Glomerular endothelial cell (primary cell): ENCODE data around the gene PTGDR. TPM values are rescaled to one million over a fixed set of nuclear protein-coding genes. Genes with fewer than 3 reads are reported as not detected.

Experiments
- DNase-seq: peaks from one replicate; pipeline ENCODE4 v3.0.0-alpha.2; 2011; ENCODE audit warnings: low read depth, low spot score; ENCODE audit errors: extremely low read depth
- total RNA-seq: library from RNA; depleted of rRNA; stranded (reverse); fragments of >200 nt; gene quantifications from 2 replicates; pipeline ENCODE4 v1.2.3, GENCODE V29; 2015

Gene PTGDR, protein sequence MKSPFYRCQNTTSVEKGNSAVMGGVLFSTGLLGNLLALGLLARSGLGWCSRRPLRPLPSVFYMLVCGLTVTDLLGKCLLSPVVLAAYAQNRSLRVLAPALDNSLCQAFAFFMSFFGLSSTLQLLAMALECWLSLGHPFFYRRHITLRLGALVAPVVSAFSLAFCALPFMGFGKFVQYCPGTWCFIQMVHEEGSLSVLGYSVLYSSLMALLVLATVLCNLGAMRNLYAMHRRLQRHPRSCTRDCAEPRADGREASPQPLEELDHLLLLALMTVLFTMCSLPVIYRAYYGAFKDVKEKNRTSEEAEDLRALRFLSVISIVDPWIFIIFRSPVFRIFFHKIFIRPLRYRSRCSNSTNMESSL
- total RNA-seq, result 1.4 TPM in 1 of 2 replicates, not detected in the other

DNA sequence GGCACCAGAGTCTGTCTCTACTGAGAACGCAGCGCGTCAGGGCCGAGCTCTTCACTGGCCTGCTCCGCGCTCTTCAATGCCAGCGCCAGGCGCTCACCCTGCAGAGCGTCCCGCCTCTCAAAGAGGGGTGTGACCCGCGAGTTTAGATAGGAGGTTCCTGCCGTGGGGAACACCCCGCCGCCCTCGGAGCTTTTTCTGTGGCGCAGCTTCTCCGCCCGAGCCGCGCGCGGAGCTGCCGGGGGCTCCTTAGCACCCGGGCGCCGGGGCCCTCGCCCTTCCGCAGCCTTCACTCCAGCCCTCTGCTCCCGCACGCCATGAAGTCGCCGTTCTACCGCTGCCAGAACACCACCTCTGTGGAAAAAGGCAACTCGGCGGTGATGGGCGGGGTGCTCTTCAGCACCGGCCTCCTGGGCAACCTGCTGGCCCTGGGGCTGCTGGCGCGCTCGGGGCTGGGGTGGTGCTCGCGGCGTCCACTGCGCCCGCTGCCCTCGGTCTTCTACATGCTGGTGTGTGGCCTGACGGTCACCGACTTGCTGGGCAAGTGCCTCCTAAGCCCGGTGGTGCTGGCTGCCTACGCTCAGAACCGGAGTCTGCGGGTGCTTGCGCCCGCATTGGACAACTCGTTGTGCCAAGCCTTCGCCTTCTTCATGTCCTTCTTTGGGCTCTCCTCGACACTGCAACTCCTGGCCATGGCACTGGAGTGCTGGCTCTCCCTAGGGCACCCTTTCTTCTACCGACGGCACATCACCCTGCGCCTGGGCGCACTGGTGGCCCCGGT, at the start of gene PTGDR:
PTGDR (plus strand) TSS at position 198 of the 778 bp plus-strand sequence; CDS start at position 315, 117 bp downstream.
- DNase-seq, result no peak

DNA sequence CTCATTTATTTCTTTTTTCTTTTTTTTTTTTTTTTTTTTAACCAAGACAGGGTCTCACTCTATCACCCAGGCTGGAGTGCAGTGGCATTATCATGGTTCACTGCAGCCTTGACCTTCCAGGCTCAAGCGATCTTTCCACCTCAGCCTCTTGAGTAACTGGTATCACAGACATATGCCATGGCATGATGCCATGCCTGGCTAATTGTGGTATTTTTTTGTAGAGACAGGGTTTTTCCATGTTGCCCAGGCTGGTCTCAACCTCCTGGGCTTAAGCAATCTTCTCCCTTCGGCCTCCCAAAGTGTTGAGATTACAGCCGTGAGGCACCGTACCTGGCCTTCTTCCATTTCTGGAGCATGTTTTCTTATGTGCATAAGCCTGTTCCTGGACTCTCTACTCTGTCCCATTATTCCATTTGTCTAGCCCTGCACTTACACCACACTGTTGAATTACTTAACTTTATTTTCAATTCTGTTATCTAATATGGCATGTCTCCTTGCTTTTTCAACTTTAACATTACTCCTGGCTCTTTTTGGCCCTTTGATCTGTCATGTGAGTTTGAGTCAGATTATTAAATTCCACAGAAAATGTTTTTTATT, 47.9 kb upstream of the PTGDR start:
- DNase-seq, result no peak

DNA sequence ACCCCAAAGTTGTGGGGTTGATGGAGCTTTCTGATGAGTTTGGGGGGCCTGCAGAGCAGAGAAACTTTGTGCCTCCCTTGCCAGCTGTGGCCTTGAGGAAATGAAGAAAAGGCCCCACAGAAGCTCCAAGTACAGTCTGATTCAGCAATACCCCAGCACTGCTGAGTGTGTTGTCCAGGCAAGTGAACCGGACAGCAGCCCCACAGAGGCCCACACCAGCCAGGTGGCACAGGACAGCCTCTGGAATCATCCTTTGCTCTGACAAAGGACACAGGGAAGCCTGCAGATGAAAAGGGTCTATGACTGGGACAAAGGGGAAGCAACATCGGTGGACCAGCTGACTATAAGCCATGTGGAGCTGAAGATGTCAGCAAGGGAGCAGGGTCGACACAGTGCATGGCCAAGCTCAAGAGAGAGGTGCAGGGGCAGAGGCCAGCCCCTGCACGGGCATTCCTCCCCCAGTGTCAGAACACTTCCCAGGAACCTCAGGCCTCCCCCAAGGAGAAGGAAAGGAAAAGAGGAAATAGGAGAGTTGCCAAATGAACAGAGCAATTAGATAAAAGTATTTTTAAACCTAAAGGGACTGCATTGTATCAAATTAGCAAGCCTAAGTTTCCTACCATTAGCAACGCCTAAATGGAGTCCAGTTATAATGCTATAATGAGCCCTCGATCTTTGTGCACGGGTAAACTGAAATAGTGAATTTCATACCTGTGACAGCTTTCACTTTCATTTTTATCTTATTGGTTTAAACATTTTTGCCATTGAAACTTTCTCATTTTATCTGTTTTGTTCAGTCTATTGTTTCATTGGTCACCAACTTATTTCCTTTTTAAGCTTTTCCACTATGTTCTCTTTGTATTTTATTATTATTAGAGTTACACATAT, 46.3 kb upstream of the PTGDR start:
- no peak for DNase-seq

DNA sequence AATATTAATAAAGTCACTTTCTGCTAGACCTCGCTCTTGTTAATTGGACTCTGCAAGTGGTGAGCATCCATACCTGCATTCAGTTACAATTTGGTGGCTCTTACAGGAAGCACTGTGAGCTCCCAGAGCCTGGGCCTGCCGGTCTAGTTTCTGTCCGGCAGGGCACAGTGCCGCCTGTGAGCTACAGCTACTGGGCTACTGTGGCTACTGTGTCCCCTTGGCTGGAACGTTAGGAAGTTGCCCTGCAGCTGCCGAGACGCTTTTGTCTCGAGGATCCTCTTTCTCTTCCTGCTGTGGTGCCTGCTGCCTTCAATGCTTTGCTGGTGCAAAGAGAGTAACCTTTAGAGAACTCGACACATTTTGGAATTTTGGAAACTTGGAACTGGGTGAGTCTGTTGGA, 44.6 kb upstream of the PTGDR start:
- no peak for DNase-seq

DNA sequence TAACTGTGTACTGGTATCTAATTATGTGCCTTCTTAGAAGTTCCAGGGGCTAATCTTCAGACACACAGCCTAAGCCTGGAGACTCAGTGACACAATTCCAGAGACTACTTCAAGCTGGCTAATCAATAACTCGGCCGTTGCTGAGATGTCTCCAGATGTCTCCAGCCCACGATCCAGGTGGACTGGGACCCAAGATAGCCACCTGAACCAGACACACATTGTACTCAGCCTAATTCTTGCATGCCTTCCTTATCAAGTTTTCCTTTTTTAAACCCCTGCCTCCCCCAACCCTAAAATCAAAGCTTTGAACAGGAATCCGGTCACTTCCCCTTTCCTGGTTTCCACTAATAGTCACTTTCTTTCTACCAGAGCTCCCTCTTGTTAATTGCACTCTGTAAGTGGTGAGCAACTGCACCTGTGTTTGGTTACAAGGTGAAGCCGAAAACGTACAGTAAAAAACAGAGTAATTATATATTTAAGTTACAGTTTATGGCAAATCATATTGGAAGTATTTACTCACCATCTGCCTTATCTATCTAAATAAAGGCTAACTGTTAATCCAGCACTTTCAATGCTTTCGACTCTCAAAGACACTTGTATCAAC, 39.8 kb upstream of the PTGDR start:
- no peak for DNase-seq

DNA sequence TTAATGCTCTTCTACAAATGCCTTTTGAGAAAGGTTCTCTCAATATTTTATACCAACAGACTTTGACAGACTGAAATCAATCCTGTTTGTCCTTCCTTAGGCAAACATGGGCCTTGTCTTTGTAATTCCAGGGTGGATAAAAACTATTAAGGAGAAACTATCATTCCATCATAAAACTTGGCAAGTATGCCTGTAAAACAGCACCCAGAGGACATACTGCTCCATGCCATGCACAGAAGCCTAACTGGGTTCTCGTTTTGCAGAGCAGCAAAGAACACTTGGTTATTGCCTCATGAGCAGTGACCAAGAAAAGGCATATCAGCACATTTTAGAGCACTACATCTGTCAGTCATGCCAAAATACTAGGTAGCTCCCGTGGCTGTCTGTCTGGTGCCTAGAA, 33.8 kb upstream of the PTGDR start:
- DNase-seq, result no peak

DNA sequence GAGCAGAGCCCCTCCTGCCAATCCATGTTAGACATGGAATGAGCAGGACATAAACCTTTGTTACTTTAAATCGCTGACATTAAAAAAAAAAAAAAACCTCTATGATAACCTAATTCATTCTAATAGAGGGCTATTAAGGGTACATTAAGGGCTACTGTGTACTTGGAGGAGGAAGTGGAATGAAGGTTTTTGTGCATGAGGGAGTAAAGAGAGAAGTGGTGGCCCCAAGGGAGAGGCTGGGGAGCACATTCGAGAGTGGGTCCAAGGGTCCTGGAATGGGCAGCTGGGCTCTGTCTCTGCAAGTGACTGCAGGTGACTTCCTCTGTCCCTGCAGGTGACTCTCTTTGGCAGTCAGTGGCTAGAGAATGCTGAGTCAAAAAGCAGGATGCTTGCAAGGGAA, 32.1 kb upstream of the PTGDR start:
- no peak for DNase-seq

DNA sequence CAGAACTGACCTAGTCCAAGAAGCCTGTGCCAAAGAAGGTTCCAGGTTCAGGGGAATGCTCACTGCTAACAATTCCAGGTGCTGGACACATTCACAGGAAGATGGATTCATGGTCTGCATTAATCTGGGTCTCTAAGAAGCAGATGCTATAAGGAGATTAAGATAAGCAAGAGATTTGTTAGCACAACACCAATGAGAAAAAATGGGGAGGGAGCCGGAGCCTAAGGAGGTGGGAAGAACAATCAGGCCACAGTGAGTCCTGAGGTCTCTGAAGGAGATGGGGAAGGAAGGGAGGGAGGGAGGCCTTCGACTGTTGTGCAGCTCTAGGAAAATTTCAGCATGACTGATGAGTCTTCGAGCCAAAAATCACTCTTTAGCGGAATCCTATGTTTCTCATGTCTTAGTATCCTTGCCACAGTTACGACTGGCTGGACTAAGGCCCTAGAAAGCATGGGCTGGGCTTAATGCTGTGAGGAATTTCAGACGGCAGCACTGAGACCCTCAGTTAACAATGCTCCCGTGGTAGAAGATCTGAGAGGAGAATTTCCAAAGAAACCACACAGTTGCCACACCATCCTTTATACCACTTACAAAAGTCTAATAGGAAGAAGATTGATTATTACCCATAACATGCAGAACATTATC, 31.5 kb upstream of the PTGDR start:
- DNase-seq, result no peak

DNA sequence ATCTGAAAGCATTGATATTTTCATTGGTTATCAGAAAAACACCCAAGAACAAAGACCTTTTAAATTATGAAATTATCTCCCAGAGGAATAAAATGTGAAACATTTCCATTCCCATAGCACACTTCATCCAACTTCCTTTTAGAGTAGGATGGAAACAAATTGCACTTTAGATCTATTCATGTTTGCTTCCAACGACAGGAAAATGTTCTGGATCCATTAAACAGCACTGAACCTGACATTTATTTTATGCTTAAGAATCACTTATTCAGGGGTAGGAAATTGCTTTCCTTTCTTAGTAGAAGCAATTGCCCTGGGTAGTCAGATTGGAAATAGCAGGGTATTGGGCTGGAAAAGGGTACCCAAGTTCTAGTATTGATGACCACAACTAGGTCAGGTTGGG, 28.8 kb upstream of the PTGDR start:
- no peak for DNase-seq

DNA sequence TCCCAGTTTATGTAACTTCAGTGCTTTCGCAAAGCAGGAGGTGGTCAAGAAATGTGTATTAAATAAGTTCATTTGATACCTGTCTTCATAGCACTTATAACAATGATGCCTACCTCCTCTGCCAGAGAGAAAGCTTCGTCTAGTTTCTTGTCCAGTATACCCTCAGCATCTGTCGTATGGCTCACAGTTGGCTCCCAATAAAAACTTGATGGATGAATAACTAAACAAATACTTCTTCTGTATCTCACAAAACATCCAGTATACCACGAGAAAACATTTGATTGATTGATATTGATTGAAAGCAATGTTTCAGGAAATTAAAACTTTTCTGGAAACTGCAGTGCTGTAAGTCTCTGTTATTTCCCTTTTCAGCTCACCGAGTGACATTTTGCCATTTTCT, 26.9 kb upstream of the PTGDR start:
- DNase-seq, result no peak

DNA sequence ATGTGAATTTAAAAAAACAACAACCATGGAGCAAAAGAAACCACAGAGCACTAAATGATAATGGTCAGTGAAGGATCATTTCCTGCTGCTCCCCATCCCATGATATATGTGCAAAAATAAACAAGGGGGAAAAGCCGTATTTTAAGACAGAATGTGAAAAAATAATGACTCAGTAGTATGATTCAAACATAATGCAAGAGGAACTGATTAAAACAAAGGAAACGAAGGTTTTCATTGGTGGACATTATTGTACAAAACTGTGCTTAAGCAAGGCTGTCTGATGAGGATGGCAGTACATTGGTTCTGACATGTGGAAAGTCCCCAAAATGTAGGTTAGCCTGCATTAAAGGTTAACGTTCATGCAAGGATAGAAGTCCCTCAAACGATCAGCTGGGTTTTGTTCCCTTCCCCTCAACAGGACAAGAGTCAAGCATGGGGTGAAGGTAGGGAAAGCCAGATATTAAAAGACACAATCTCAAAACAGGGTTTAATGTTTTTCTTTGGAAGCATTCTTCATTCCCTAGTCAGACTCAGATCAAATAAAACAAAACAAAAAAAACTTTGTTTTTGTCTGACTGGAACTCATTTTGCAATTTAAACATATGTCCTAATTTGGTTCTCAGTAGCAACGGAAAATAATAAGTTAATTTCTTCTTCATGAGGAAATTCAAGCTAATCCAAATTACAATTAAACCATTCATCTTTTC, 26.3 kb upstream of the PTGDR start:
- no peak for DNase-seq

DNA sequence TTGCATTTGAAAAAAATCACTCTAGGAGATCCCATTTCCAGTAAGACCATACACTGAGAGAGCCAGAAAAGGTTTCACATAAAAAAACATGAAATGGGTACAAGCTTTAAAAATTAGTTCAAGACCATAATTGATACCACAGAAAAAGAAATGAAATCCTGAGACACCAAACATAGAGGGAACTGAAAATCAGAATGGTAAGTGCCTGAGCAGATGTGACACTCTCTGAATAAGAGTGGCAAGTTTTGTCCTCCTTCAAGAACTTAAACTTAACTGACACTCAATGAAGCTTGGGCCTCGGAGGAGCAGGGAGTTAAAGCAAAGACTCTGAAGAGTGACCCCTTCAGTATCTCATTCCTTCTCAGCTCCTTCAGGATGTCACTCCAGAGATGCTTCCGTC, 23.2 kb upstream of the PTGDR start:
- DNase-seq, result no peak

DNA sequence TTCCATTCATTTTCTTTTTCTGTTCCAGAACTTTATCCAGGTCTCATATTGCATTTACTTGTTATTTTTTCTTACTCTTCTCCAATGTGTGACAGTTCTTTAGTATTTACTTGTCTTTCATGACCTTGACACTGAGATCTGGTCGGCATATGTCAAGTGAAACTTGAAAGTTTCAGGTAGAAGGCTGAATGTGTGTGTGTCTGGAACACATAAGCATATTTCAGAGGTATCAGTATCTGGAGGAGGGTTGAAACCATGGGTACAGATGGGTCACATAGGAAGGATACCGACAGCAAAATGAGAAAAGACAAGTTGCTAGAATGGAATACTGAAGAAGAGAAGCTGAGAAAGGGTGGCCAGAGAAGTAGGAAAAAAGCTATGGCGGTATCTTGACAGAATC, 22.5 kb upstream of the PTGDR start:
- DNase-seq, result no peak

DNA sequence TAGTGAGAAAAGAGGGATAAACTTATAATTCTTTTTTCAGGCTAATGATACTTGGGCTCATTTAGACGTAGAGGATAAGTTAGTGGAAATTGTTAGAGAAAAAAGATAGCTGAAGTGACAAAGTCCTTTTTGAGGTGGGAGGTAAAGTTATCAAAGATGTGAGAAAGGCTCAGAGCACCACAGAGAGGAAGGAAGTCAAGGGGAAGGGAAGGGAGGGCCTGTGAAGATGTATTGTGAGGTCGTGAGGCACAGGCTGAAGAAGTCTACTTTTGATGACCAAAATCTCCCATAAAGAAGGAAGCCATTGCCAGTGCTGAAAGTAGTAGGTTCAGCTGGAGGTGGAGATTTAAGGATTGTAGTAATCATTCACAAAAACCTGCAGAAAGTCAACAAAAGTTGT, 19.4 kb upstream of the PTGDR start:
- no peak for DNase-seq

DNA sequence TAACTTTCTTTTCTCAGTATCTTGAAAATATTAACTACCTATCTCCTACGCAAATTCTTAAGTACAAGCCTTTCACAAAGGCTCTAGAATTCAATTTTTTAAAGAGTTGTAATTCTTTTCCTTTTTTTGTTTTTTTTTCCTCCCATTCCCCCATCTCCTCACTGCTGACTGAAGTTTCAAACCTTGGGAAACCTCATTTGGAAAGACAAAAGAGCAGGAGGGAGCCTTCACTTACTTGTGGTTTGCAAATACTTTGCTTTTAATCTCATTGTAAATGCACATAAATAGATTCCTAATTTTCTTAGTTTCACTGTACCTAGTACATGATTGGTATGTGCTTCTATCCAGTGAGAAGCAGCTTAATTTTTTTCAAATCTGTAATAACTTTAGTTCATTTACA, 15.8 kb upstream of the PTGDR start:
- no peak for DNase-seq

DNA sequence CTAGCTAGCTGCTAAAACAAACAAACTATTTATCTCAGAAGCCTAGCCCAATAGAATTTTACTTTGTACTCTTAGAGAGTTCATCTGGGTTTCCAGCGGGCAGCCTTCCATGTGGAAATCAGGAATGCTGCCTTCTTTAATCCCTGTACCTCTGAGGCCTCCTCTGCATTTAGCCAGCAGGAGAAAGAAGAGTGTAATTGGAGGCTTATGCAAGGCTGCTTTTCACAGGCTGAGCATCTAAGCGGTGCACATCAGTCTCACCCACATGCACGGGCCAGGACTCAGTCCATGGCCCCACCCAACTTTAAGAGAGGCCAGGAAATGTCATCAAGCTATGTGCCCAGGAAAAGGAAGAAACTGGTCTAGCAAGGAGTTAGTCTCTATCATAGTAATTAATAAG, 14.0 kb upstream of the PTGDR start:
- DNase-seq, result no peak

DNA sequence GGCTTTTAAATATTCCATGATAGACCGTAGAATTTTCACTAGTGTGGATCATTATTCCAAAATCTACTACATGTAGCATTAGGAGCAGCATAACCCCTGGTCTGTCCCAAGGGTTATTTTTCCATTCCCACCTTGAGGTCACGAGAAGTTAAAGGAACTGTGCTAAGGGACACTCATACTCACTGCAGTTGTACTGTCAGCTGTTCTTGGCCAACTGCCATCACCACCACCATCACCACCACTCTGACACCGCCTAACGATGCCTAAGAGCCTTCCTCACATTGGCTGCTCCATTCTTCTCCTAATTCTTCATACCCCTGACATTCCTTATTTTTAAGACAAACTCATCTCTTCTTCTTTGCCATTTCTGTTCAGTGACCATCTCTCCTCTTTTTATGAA, 13.4 kb upstream of the PTGDR start:
- no peak for DNase-seq

DNA sequence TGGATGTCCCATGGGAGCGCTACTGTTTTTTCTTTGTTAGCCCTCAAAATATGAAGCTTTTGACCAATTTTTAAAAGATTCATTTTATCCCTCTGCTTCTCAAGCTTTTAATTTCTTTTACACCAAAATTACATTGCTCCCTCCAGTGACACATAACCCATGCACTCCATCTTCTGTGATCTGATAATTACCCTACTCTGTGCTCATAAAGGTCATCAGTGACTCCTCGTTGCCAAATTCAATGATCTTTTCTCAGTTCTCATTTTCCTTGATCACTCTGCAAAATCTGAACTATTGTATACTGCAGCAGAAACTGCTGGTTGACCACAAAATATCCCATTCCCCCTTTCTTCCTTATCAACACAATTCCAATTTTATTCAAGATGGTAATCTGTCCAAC, 8.7 kb upstream of the PTGDR start:
- no peak for DNase-seq

DNA sequence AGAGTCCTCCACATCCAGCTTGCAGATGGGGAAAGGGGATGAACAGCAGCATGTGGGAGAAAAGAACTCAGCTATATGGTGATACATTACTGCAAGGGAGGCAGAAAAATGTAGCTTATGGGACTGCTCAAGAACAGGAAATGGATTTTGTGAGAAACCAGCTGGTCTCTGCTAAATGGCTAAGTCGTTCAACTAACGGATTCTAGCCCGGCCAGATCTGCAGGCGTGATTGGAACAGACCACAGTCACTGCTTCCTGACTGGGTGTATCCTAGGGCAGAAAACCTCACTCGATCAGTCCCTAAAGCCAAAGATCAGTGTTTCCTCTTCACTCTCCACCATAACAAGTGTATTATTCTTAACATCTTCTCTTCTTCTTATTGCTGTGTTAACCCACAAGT, 8.1 kb upstream of the PTGDR start:
- no peak for DNase-seq
